Eye (tissue), 1 donor: ENCODE data around the gene IGDCC3.

ENCODE experiments used
- DNase-seq: peaks from one replicate; pipeline ENCODE4 v3.0.0-alpha.2; 2015

Gene IGDCC3

DNA sequence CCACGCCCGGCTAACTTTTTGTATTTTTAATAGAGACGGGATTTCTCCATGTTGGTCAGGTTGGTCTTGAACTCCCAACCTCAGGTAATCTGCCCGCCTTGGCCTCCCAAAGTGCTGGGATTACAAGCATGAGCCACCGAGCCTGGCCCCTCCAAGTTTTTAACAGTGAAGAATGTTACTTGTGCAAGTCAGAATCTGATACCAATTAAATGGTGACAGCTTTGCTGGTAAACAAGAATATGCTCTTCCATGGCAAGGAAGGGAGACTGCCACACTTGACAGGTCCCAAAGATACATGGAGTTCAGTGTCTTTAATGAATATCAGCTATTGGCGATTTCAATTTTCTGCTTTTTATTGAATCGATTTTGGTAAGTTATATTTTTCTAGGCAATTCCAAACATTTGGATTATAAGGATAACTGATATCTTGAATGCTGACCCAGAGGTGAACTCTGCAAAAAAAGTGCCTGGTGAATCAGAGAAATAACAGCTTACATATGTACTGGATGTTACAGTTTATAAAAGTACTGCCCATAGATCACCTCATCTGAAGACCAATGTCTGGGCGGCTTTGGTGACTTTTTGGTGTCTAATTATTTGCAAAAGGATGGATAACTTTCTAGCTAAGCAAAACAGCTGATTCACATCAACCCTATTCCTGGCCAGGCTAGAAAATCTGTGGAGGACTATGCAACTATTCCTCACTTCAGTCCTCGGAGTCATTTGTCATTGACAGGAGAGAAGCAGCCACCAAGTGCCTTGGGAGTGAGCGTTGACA is 92.3 kb downstream of the IGDCC3 start:
- no peak for DNase-seq

DNA sequence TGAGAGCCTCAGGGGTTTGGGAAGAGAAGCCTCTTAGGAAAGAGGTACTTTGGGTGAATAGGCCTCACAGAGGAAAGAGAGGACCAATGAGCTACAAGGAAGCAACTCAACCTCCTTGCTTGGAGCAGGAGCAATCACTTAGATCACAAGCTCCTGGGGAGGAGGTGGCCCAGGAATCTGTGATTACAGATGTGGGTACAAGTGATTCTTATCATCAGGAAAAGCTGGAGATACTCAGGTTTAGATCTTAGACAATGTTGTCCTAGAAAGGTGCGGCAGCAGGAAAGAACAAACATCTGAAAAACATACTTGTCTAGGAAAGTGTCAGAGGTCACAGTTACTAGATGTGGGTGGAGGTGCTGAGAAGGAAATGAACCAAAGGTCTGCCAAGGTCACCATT is 99.3 kb downstream of the IGDCC3 start:
- DNase-seq, result no peak
